Naive thymus-derived CD4-positive, alpha-beta T cell (primary cell): ENCODE results near the gene PARP14. TPM values are rescaled to one million over a fixed set of nuclear protein-coding genes. Genes with fewer than 3 reads are reported as not detected.
"Not testable (repeated sequence)": the region's sequence is repeated elsewhere in the genome, so short reads cannot be mapped to it uniquely, and the experiment has no call there.

Source experiments
- ATAC-seq: fragments of 150-1000 bp; cut with Tn5 transposase; 2 replicates; pipeline ENCODE4 v1.10.0; 2021; ENCODE audit warnings: mild to moderate bottlenecking, moderate library complexity
- CTCF ChIA-PET: fragments of 350-600 bp; sonication (Branson Sonifier 250); formaldehyde crosslinking; loops from one replicate; lab custom pipeline; 2021; ENCODE audit warnings: antibody characterized with exemption; lab: Charles Lee
- POLR2A ChIA-PET: fragments of 350-600 bp; sonication (Branson Sonifier 250); formaldehyde crosslinking; loops from one replicate; lab custom pipeline; 2021; ENCODE audit warnings: antibody characterized with exemption, inconsistent platforms; lab: Charles Lee
- DNase-seq, 9 donors: peaks; one replicate each; pipeline versions ENCODE4 v3.0.0 to v3.0.0-alpha.2; 2020 to 2022; ENCODE audit warnings: mixed read lengths in 1 of 9
- H3K27ac ChIP-seq: one replicate; pipeline ENCODE4 v1.7.0; 2013; ENCODE audit warnings: mild to moderate bottlenecking, low read depth, low read length, moderate library complexity
- H3K27me3 ChIP-seq, 2 donors: one replicate each; pipeline ENCODE4 v1.7.0; 2013; ENCODE audit warnings: low read length in 2 of 2, mild to moderate bottlenecking in 2 of 2, moderate library complexity in 2 of 2; ENCODE audit not compliant: control insufficient read depth in 2 of 2, insufficient read depth in 2 of 2
- H3K36me3 ChIP-seq, 3 experiments: 1 replicate in 2 of 3; 2 replicates in 1 of 3; pipeline ENCODE4 v1.7.0; 2013; ENCODE audit warnings: low read length in 3 of 3, mild to moderate bottlenecking in 3 of 3, moderate library complexity in 1 of 3; ENCODE audit not compliant: insufficient read depth in 3 of 3, control insufficient read depth in 2 of 3
- H3K4me1 ChIP-seq, 2 donors: one replicate each; pipeline ENCODE4 v1.7.0; 2013; ENCODE audit warnings: low read length in 2 of 2, mild to moderate bottlenecking in 2 of 2, moderate library complexity in 1 of 2; ENCODE audit not compliant: control insufficient read depth in 2 of 2, insufficient read depth in 2 of 2
- H3K4me3 ChIP-seq: 2 replicates; pipeline ENCODE4 v1.7.0; 2013; ENCODE audit warnings: mild to moderate bottlenecking, low read length
- H3K9me3 ChIP-seq, 3 experiments: 1 replicate in 2 of 3; 2 replicates in 1 of 3; pipeline ENCODE4 v1.7.0; 2013; ENCODE audit warnings: low read length in 3 of 3; ENCODE audit not compliant: control insufficient read depth in 2 of 3
- H3K27ac Mint-ChIP-seq, 9 donors: one replicate each; pipeline ENCODE4 v1.8.0; 2020 to 2022; ENCODE audit warnings: mixed read lengths in 9 of 9, mild to moderate bottlenecking in 8 of 9, moderate library complexity in 5 of 9, inconsistent platforms in 2 of 9
- H3K27me3 Mint-ChIP-seq, 5 donors: one replicate each; pipeline ENCODE4 v1.8.0; 2021 to 2022; ENCODE audit warnings: mixed read lengths in 5 of 5, mild to moderate bottlenecking in 1 of 5
- H3K36me3 Mint-ChIP-seq, 5 donors: one replicate each; pipeline ENCODE4 v1.8.0; 2020 to 2022; ENCODE audit warnings: mixed read lengths in 5 of 5, mild to moderate bottlenecking in 3 of 5, inconsistent platforms in 1 of 5
- H3K4me1 Mint-ChIP-seq, 7 donors: one replicate each; pipeline ENCODE4 v1.8.0; 2020 to 2022; ENCODE audit warnings: mixed read lengths in 7 of 7, mild to moderate bottlenecking in 3 of 7, inconsistent platforms in 1 of 7
- H3K4me3 Mint-ChIP-seq, 10 donors: one replicate each; pipeline ENCODE4 v1.8.0; 2020 to 2022; ENCODE audit warnings: mild to moderate bottlenecking in 10 of 10, mixed read lengths in 10 of 10, moderate library complexity in 6 of 10, inconsistent platforms in 2 of 10
- H3K9me3 Mint-ChIP-seq, 11 donors: one replicate each; pipeline ENCODE4 v1.8.0; 2020 to 2022; ENCODE audit warnings: mixed read lengths in 11 of 11, mild to moderate bottlenecking in 4 of 11, inconsistent platforms in 1 of 11, moderate library complexity in 1 of 11
- intact Hi-C, 2 donors: fragments of 100-400 bp; cut with micrococcal nuclease; formaldehyde crosslinking; loops; one replicate each; pipeline ENCODE4 v1.15.1; 2023
- polyA plus RNA-seq, 2 donors: library from polyadenylated mRNA; unstranded; fragments of 300-500 nt; fragmentation: Illumina TruSeq; gene quantifications; one replicate each; pipeline ENCODE4 v1.2.3, GENCODE V29; 2021
- total RNA-seq, 6 experiments: library from RNA in 5 of 6; stranded (reverse) in 5 of 6; gene quantifications; 1 replicate in 5 of 6; 2 replicates in 1 of 6; pipeline ENCODE4 v1.2.3 and lab custom pipeline; 2021 to 2026

The PARP14 gene
- total and polyA plus RNA-seq, 7 experiments from 2014 or later, result 8.4 to 154 (median 47.9) TPM

DNA sequence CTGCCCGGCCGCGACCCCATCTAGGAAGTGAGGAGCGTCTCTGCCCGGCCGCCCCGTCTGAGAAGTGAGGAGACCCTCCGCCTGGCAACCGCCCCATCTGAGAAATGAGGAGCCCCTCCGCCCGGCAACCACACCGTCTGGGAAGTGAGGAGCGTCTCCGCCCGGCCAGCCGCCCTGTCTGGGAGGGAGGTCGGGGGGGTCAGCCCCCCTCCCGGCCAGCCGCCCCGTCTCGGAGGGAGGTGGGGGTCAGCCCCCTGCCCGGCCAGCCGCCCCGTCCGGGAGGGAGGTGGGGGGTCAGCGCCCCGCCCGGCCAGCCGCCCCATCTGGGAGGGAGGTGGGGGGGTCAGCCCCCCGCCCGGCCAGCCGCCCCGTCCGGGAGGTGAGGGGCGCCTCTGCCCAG, 66.7 kb downstream of the PARP14 start:
- H3K27me3 Mint-ChIP-seq, result not testable (repeated sequence)

DNA sequence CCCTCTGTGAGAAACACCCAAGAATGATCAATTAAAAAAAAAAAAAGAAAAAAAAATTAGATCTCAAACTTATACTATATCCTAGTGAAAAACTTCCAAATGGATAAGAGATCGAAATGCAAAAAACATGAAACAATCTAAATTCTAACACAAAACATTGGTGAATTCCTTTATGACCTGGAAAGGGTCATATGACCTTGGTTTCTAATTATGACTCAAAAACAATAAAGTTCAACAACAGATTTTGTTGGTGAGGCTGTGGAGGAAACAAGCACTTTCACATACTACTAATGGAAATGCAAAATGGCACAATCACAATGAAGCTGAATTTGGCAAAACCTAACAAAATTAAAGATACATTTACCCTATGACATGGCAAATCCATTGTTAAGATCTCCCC, 67.7 kb downstream of the PARP14 start:
- Histone ChIP-seq H3K4me1 (no peaks in the 10 kb centered on the region), H3K9me3 (no peaks in the 10 kb centered on the region), H3K27ac (no peak overlapping the region), H3K27me3 (no peaks in the 10 kb centered on the region), H3K36me3 (peaks cover under 1 to 26% (median 3%) of the 10 kb centered on the region in 3 experiments), H3K4me3 (no peak overlapping the region)
- DNase-seq (no peak), ATAC-seq (no peak)
- H3K27me3 Mint-ChIP-seq, result no peaks in the 10 kb centered on the region
- H3K4me1 Mint-ChIP-seq, result peaks cover 0 to 7% (median 0%) of the 10 kb centered on the region in 7 donors
- no peak overlapping the region for H3K4me3 Mint-ChIP-seq
- intact Hi-C loops, result no loop called here
- peaks cover 15 to 62% (median 44%) of the 10 kb centered on the region in 5 donors for H3K36me3 Mint-ChIP-seq
- H3K27ac Mint-ChIP-seq, result no peak overlapping the region
- ChIA-PET POLR2A (no interaction called here), CTCF (no interaction called here)
- H3K9me3 Mint-ChIP-seq, result peaks cover 0 to 6% (median 2%) of the 10 kb centered on the region in 11 donors

More for the DNA sequence above, 66.7 kb downstream of the PARP14 start:
- H3K27ac Mint-ChIP-seq, intact Hi-C loops, ATAC-seq, DNase-seq, POLR2A ChIA-PET, H3K9me3 Mint-ChIP-seq, H3K27ac ChIP-seq, CTCF ChIA-PET, H3K9me3 ChIP-seq, H3K4me1 Mint-ChIP-seq, H3K4me1 ChIP-seq, H3K4me3 Mint-ChIP-seq, H3K27me3 ChIP-seq, H3K4me3 ChIP-seq: not testable (repeated sequence)
- H3K36me3 Mint-ChIP-seq, result peaks cover 12 to 62% (median 44%) of the 10 kb centered on the region in 5 donors
- H3K36me3 ChIP-seq, result peaks cover 2 to 35% (median 3%) of the 10 kb centered on the region in 3 experiments

DNA sequence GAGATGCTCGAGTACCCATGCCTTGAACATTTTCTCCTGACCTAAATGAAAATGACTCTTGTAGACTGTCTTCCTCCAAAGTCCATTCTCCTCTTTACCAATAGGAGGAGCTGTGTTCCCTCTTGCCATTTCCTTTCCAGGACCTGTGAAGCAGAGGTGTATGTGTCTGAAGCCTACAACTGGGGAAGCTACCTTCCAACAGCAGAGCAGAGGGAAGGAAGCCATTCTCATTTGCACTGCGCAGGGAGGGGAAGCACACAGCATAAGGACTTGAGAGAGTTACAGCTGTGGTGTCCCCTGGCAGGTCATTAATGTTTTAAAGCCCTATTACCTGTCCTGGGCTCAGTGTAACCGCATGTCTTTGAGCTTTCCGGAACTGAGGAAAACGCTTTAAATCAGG, 74.3 kb downstream of the PARP14 start:
- Mint-ChIP-seq H3K36me3 (peaks cover 6 to 55% (median 40%) of the 10 kb centered on the region in 5 donors), H3K27ac (no peak overlapping the region)

DNA sequence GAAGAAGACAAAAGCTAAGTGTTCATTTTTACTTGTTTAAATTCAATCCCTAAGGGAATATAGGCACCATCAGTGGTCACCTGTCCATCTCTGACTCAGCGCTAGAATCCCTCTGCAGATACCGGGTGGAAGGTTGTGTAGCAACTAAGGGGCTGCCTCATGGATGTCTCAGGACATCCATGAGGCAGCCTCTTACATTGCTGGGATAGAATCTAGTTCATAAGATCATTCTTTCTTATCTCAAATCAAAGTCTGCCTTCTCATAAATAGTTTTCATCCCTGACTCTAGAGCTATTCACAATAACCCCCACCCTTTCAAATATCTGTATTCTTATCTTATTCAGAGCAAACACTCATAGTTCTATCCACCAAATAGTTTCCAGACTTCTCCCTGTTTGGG, 74.9 kb downstream of the PARP14 start:
- intact Hi-C loops, result loop anchor here (1.0 to 10.0 kb wide), 6 partner anchors 38 to 503 kb away; partner anchors contain the start of genes HSPBAP1 (in 1 of the 2) and SLC49A4 (in 1 of the 2)

More for the DNA sequence above, 74.3 kb downstream of the PARP14 start:
- H3K27me3 Mint-ChIP-seq, result no peaks in the 10 kb centered on the region
- ATAC-seq (peak; percentile 88), DNase-seq (peak in 7 of 9 donors; percentile 10 to 56 (median 44))
- CTCF ChIA-PET, result interaction anchor here (0.9 to 1.0 kb wide), 6 partner anchors 9 to 515 kb away, joined by 3 to 11 read pairs (median 3); partner anchors contain the start of genes SEC22A and SEMA5B
- H3K36me3 ChIP-seq, result peaks cover 6 to 27% (median 11%) of the 10 kb centered on the region in 3 experiments
- no peak overlapping the region for H3K4me3 Mint-ChIP-seq
- H3K27me3 ChIP-seq, result no peaks in the 10 kb centered on the region
- H3K4me3 ChIP-seq, result no peak overlapping the region
- H3K27ac ChIP-seq, result no peak overlapping the region
- intact Hi-C loops, result loop anchor here (1.0 to 10.0 kb wide), 8 partner anchors 38 to 504 kb away; partner anchors contain the start of genes HSPBAP1 (in 1 of the 2) and SLC49A4 (in 1 of the 2)
- no peaks in the 10 kb centered on the region for H3K9me3 ChIP-seq
- H3K9me3 Mint-ChIP-seq, result peaks cover 0 to 1% (median 0%) of the 10 kb centered on the region in 11 donors
- POLR2A ChIA-PET, result no interaction called here
- H3K4me1 ChIP-seq, result no peaks in the 10 kb centered on the region
- H3K4me1 Mint-ChIP-seq, result peaks cover 0 to 10% (median 0%) of the 10 kb centered on the region in 7 donors

DNA sequence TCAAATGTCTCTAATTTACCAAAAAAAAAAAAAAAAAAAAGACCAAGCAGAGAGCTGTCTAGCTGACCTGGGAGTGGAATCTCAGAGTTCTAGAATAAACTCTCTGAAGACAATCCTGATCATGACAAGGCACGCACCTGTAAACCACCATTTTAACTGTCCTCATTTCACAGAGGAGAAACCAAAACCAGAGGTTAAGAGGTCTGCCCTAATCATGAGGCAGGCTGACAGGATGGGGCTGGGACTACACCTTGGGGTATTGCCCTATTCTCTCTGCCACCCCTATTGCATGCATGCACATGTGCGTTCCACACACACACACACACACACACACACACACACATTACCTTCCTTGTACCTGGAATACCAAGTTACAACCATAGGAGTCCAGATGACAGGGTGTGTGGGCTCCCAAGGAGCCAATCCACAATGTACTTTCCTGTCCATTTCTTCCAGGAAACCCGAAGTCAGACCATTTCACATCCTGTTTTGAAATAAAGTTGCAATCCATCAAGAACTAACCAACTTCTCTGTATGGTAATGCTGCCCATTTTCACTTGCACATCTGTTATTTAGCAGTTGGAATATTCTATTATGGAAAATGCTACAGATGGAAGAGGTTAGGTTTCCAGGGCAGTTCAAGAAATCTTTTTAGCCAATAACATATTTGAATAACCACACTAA, 78.4 kb downstream of the PARP14 start:
- Histone ChIP-seq H3K27ac (no peak overlapping the region), H3K36me3 (peaks cover 0 to 11% (median 6%) of the 10 kb centered on the region in 3 experiments), H3K4me3 (no peak overlapping the region), H3K27me3 (no peaks in the 10 kb centered on the region), H3K9me3 (no peaks in the 10 kb centered on the region), H3K4me1 (no peaks in the 10 kb centered on the region)
- ChIA-PET CTCF (no interaction called here), POLR2A (no interaction called here)
- peaks cover 0 to 10% (median 0%) of the 10 kb centered on the region in 7 donors for H3K4me1 Mint-ChIP-seq
- DNase-seq (no peak), ATAC-seq (peak; percentile 27)
- intact Hi-C loops, result loop anchor here in 1 of 2 donors (10.0 kb wide), 2 partner anchors 106 to 186 kb away; no protein-coding TSS in a partner anchor
- H3K4me3 Mint-ChIP-seq, result no peak overlapping the region
- peaks cover 6 to 44% (median 28%) of the 10 kb centered on the region in 5 donors for H3K36me3 Mint-ChIP-seq
- H3K27ac Mint-ChIP-seq, result peak overlapping the region in 1 of 9 donors; percentile 10
- no peaks in the 10 kb centered on the region for H3K27me3 Mint-ChIP-seq
- no peaks in the 10 kb centered on the region for H3K9me3 Mint-ChIP-seq

More for the DNA sequence above, 74.9 kb downstream of the PARP14 start:
- peaks cover 0 to 10% (median 0%) of the 10 kb centered on the region in 7 donors for H3K4me1 Mint-ChIP-seq
- H3K27ac Mint-ChIP-seq, result peak overlapping the region in 1 of 9 donors; percentile 22
- peaks cover 6 to 27% (median 11%) of the 10 kb centered on the region in 3 experiments for H3K36me3 ChIP-seq
- ChIA-PET POLR2A (no interaction called here), CTCF (interaction anchor here (0.7 to 1.0 kb wide), 7 partner anchors 10 to 514 kb away, joined by 3 to 11 read pairs (median 3); partner anchors contain the start of genes SEC22A and SEMA5B)
- peaks cover 6 to 53% (median 38%) of the 10 kb centered on the region in 5 donors for H3K36me3 Mint-ChIP-seq
- no peaks in the 10 kb centered on the region for H3K9me3 ChIP-seq
- H3K27ac ChIP-seq, result no peak overlapping the region
- no peak overlapping the region for H3K4me3 ChIP-seq
- no peaks in the 10 kb centered on the region for H3K27me3 Mint-ChIP-seq
- H3K4me1 ChIP-seq, result no peaks in the 10 kb centered on the region
- DNase-seq (no peak), ATAC-seq (no peak)
- H3K27me3 ChIP-seq, result no peaks in the 10 kb centered on the region
- peaks cover 0 to 1% (median 0%) of the 10 kb centered on the region in 11 donors for H3K9me3 Mint-ChIP-seq
- H3K4me3 Mint-ChIP-seq, result no peak overlapping the region

DNA sequence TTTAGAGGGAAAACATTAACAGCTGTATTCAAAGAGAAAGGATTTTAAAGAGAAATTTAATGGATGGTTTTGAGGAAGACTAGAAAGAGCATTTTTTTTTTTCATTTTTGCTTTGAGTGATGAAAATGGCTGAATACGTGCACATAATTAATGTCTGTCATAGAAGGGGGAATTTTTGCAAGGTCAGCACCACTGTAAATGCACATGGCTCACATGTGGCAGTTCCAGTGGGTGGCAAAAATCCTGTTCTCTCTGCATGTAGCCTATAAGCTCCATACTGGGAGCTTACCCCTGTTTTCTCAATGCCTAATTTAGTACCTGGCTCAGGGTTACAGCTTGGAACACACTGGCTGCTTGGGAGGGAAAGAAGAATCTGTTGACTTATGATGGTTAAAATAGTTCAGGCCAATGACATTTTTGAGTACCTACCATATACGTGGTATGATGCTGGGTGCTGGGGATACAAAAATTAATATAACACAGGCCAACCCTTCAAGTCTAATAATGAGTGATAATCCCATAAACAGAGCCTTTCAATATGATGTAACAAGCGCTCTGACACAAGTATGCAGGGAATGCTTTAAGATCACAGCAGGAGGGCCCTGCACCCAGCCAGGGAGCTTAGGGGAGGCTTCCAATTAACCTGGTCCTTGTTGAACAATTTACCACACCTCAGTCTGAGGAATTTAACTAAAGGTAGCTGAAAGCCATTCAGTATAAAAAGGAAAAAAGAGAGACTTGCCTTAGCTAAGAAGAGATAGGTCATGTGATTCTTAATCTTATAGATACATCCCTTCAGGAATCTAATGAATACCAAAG, 80.0 kb downstream of the PARP14 start:
- Mint-ChIP-seq H3K27ac (no peak overlapping the region), H3K9me3 (no peaks in the 10 kb centered on the region), H3K4me3 (no peak overlapping the region), H3K36me3 (peaks cover 0 to 38% (median 16%) of the 10 kb centered on the region in 5 donors), H3K4me1 (peaks cover 0 to 9% (median 0%) of the 10 kb centered on the region in 7 donors), H3K27me3 (no peaks in the 10 kb centered on the region)
- intact Hi-C loops, result no loop called here
- ATAC-seq (no peak), DNase-seq (no peak)
- H3K4me3 ChIP-seq, result no peak overlapping the region
- ChIA-PET CTCF (no interaction called here), POLR2A (interaction anchor here (0.7 kb wide), 1 partner anchor 91 kb away, joined by 3 read pairs; no protein-coding TSS in a partner anchor)
- no peaks in the 10 kb centered on the region for H3K4me1 ChIP-seq
- H3K9me3 ChIP-seq, result no peaks in the 10 kb centered on the region
- no peaks in the 10 kb centered on the region for H3K27me3 ChIP-seq
- no peaks in the 10 kb centered on the region for H3K36me3 ChIP-seq
- no peak overlapping the region for H3K27ac ChIP-seq
